ENCODE data around the gene PTPRM.

DNA sequence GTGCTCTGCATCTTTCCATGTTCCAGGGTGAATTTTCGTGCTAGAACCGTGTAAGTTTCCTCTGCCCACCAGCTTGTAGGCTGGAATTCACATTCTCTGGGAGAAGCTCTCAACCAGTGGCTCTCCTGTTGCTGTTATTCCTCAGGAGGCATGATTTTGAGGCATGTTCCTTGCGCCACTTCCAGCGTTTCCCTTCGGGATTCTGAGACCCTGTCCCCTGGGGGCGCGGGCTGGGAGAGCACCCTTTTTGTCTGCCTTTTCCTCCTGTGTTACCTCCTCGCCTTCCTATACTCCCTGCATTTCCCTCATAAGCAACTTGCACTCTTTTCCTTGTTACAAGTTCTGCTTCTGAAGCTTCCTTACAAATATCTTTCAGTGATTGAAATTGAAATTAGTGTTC is 156.4 kb downstream of the PTPRM start:
- TF ChIP-seq, protein P1, sequence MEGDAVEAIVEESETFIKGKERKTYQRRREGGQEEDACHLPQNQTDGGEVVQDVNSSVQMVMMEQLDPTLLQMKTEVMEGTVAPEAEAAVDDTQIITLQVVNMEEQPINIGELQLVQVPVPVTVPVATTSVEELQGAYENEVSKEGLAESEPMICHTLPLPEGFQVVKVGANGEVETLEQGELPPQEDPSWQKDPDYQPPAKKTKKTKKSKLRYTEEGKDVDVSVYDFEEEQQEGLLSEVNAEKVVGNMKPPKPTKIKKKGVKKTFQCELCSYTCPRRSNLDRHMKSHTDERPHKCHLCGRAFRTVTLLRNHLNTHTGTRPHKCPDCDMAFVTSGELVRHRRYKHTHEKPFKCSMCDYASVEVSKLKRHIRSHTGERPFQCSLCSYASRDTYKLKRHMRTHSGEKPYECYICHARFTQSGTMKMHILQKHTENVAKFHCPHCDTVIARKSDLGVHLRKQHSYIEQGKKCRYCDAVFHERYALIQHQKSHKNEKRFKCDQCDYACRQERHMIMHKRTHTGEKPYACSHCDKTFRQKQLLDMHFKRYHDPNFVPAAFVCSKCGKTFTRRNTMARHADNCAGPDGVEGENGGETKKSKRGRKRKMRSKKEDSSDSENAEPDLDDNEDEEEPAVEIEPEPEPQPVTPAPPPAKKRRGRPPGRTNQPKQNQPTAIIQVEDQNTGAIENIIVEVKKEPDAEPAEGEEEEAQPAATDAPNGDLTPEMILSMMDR (IDR thresholded peaks at IDR 0.05) = no peak
- TF ChIP-seq POLR2A (IDR thresholded peaks at IDR 0.05; ENCODE audit: low read depth) (no peak), POLR2AphosphoS5 (IDR thresholded peaks at IDR 0.05) (no peak), EP300 (IDR thresholded peaks at IDR 0.05) (no peak)

Measured in esophagus muscularis mucosa (tissue), 4 donors.